HG03457 (cell line): ENCODE measurements around the gene CD33.
"Not testable (repeated sequence)": the region's sequence is repeated elsewhere in the genome, so short reads cannot be mapped to it uniquely, and the experiment has no call there.

Source experiments
- ATAC-seq: cut with Tn5 transposase; IDR thresholded peaks from one replicate; pipeline ENCODE4 v1.9.1; 2021; ENCODE audit warnings: moderate number of reproducible peaks; ENCODE audit not compliant: unreplicated experiment

Gene CD33

DNA sequence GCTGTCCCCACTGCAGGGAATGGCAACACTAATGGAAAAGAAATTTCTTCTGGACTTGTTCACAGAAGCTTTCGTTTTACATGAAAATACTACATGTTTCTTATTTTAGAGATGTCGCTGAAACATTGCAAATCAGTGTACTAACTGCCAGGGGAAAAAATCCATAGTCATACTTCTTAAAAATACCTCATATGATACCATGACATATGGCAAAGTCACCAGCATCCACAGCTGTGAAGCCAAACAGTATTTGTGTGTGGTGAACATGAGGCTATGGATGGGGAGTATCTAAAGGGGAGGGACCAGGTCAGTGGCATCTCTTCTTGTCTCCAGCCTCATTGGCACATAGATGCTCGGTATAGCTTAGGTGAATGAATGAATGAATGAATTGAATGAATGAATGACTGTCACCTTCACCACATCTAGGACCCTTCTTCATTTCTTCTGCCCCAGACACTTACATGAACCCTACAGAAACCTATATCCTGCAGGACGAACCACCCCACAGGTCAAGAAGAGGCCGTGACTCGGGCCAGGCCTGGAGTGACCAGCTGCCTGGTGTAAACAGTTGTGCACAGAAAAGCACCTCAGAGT is 14.6 kb upstream of the CD33 start:
- ATAC-seq, result no peak

DNA sequence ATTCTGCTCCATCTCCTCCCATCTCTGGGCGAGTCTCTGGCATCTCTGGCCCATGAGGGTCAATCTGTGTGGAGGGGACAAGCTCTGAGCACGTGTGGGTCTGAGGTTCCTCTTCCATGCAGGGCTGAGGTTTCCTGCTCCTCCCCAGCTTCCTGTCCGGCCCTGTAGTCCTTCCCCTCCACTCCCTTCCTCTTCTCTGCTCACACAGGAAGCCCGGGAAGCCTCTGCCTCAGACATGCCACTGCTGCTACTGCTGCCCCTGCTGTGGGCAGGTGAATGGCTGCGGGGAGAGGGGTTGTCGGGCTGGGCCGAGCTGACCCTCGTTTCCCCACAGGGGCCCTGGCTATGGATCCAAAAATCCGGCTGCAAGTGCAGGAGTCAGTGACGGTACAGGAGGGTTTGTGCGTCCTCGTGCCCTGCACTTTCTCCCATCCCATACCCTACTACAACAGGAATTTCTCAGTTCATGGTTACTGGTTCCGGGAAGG is 14.0 kb upstream of the CD33 start:
- ATAC-seq, result not testable (repeated sequence)

DNA sequence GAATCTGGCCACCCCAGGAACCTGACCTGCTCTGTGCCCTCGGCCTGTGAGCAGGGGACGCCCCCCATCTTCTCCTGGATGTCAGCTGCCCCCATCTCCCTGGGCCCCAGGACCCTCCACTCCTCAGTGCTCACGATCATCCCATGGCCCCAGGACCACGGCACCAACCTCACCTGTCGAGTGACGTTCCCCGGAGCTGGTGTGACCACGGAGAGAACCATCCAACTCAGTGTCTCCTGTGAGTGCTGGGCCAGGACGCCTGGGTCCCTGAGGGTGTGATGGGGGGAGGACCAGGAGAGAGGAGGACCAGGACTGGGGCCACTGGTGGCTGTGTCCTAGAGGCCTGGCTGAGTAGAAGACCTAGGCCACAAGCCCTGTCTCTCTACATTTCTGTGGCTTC is 13.0 kb upstream of the CD33 start:
- no peak for ATAC-seq

DNA sequence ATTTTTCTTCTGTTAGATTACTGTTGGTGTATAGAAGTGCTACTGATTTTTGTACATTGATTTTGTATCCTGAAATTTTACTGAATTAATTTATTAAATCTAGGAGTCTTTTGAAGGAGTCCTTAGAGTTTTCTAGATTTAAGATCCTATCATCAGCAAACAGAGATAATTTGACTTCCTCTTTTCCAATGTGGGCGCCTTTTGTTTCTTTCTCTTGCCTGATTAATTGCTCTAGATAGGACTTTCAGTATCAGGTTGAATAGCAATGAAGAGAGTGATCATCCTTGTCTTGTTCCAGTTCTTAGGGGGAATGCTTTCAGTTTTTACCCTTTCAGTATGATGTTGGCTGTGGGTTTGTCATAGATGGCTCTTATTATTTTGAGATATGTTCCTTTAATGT is 5.6 kb upstream of the CD33 start:
- no peak for ATAC-seq

DNA sequence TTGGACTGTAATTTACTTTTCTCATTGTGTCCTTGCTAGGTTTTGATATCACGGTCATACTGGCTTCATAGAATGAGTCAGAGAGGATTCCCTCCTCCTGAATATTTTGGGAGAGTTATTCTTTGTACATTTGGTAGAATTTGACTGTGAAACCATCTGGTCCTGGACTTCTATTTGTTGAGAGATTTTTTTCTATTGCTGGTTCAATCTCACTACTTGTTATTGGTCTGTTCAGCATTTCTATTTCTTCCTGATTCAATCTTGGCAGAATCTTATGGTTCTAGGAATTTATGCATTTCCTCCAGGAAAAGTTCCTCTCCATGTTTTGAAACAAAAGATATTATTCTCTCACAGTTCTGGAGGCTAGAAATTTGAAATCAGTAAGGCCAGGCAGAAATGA is 4.9 kb upstream of the CD33 start:
- no peak for ATAC-seq

DNA sequence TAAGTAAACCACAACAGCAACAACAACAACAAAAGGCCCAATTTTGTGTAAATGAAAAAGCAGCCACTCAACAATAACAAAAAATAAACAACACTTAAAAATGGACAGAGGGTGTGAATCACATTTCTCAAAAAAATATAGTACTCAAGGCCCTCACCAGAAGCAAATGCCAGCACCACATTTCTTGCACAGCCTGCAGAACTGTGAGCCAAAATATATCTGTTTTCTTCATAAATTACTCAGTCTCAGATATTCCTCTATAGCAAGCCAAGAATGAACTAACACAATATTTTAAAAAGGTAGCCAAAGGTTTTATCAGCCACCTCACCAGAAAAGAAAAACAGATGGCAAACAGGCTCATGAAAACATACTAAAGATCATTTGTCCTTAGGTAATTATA is 3.9 kb upstream of the CD33 start:
- ATAC-seq, result no peak

DNA sequence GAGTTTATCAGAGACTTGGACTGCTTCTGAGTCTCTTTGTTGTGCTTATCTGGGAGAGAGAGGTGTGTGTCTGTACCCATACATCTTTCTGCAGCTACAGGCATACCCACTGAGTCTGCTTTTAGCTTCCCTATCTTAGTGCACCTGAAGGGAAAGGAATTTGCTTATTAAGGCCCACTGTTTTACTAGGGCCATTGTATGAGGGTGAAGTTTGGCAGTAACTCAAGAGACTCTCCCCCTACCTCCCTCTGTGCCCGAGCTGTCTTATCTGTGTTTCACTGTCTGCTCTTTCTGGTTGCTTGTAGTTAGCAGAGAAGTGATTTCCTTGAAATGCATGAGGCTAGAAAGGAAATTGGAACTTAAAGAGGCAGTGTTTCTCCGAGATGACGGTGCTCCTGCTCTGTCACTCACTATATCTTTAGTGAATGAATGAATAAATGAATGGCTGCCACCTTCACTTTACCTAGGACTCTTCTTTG is 678 bp upstream of the CD33 start:
- no peak for ATAC-seq

DNA sequence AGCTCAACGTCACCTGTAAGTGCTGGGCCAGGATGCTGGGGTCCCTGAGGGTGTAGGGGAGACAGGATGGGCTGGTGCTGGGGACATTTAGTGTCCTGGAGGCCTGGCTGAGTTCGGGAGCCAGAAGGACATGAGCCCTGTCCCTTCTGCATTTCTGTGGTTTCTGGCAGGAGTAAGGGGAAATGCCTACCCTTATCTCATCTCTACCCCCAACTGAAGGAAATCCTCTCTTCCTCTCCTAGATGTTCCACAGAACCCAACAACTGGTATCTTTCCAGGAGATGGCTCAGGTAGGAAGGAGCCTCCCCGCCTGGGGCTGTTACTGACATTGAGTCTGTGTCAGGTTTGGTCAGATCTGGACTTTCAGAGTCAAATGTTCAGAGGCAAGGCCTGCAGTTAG is 1.2 kb downstream of the CD33 start:
- ATAC-seq, result no peak

DNA sequence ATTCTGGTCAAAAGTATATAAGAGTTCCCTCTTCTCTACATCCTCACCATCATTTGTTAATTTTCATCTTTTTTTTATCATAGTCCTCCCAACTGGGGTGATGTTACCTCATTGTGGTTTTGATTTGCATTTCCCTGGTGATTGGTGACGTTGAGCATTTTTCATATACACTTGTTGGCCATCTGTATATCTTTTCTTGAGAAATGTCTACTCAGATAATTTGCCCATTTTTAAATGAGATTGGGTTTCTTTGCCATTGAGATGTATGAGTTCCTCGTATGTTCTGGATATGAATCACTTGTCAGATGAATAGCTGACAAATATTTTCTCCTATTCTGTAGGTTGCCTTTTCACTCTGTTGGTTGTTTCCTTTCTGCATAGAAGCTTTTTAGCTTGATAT is 2.4 kb downstream of the CD33 start:
- no peak for ATAC-seq

DNA sequence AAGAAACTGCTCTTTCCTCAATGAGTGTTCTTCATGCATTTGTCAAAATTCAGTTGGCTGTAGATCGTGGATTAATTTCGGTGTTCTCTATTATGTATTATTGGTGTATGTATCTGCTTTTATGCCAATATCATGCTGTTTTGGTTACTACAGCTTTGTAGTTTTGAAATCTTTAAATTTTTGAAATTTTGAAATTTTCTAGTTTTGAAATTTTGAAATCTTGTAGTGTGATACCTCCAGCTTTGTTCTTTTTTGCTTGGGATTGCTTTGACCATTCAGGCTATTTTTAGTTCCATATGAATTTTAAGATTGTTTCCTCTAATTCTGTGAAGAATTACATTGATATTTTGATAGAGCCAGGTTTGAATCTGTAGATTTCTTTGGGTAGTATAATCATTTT is 3.1 kb downstream of the CD33 start:
- ATAC-seq, result no peak

DNA sequence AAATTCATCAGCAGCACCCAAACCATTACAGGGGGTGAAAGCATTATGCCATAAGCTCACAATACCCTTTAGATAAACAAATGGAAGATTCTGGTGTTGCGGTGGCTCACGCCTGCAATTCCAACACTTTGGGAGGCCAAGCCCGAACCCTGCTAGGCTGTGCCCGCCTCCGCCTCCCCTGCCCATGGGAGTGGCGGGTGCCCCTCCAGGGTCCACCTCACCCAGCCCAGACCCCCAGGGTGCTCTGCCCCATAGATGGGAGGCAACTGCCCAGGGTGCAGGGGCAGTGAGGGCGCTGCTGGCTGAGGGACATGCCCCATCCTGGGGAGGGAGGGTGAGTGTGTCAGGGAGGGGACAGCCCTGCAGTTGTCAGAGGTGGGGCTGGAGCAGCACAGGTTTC is 16.0 kb downstream of the CD33 start:
- no peak for ATAC-seq

DNA sequence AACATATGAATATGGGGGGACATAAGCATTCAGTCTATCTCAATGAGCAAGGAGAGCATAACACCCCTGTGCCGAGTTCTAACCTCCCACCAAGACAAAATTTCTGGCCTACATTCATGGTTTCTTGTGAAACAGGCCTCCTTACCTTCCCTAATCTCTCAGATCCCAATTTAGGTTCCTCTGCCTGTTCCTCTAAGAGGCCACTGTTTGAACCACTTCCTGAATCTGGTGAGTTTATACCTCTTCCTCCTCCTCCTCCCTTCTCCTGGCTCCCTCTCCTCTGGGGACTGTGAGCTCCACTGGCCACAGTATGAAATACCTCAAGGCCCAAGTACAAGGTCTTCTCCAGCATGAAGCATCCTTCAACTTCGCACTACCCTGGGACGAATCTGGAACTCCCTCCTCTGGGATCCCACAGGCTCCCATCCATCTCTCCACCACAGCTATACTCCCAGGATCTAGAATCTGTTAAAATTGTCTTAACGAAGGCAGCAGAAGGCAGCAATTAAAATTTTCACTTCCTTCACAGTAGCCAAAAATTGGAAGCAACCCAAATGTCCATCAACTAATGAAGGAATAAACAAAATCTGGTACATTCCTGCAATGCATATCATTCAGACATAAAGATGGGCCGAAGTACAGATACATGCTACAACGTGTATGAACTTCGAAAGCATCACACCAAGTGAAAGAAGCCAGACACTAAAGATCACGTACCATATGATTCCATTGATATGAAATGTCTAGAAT is 18.2 kb downstream of the CD33 start:
- no peak for ATAC-seq

DNA sequence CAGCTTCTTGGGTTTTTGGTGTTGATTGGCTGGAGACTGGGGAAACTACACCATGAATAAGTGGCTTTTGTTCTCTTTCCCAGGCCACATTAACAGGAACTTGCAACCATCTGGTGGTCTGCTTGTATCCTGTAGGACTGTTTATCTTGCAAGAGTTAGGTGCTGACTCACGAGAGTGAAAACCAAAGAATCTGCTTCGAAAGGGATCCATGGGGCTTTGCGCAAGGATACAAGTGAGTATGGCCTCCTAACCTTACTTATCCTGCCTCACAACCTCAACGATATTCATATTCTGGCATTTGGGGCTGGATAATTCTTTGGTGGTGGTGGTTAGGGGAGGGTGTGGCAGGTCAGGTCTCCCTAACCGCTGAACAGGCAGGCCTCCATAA is 21.3 kb downstream of the CD33 start:
- no peak for ATAC-seq

DNA sequence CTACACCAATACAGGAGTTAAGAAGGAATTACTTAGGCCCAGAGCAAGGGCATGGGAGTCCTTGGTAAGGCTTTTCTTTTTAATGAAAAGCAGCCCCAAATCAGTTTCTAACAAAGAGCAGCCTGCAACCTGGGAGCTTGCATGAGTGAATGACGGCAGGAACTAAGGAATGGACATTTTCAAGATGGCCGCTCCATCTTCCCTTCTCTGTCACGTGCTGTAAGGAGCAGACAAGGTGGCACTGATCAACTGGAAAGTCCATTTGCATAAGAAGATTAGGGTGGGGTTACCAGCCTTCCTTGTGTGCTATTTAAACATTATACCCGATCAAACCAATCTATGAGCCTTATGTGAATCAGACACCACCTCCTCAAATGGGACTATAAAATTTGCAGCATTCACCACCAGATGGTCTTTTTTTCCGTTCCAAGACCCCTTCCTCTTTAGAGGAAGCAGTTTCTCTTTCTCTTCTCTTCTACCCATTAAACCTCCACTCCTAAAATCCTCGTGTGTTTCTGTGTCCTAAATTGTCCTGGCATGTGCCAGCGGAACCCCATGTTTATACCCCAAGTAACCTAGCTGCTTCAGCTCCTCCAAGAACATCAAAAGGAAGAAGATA is 23.2 kb downstream of the CD33 start:
- ATAC-seq, result no peak

DNA sequence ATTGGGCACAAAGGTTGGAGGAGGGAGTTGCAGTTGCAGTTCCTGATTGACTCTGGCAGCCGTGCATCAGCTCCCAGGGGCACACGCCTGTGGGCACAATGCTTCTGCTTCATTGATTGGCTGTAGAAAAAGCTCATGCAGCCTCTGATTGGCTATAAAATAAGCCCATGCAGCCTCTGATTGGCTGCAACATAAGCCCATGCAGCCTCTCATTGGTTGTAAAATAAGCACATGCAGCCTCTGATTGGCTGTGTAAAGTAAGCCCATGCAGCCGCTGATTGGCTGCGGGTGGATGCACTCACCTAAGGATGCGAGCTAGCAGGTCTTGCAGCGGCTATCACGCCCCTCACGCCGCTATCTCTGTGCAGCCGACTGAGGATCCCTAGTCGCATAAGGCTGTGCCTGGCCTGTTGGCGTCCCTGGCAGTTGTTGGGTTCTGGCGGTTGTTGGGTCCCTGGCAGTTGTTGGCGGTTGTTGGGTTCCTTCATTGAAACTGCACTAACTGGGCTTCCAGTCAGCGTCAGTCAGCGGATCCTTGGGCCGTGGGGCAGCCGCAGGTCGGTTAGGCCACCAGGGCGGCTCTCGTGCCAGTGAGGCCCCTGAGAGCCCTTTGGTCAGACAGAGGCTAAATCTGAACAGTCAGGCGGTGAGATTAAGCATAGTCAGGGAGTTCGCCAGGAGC is 26.0 kb downstream of the CD33 start, which contains the start of gene SIGLECL1:
Gene SIGLECL1 (plus strand): TSS at position 295 of the 682 bp plus-strand sequence. CDS start 12,993 bp downstream, outside the sequence.
- ATAC-seq, result no peak

DNA sequence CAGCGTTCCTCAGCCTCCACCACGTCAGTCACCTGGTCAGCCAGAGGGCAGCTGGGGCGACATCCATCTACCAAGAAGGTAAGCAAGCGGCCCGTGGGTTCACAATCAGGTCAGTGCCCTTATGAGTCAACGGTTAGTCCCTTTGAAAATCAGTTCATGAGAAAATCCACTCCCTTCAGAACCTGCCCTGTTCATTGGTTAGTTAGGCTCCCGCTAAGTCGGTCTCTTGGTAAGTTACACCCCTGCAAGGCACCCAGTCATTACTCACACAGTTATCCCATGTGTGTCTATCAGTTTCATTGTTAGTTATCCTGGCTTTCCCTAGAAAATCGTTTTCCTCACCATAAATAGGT is 26.6 kb downstream of the CD33 start:
- no peak for ATAC-seq

DNA sequence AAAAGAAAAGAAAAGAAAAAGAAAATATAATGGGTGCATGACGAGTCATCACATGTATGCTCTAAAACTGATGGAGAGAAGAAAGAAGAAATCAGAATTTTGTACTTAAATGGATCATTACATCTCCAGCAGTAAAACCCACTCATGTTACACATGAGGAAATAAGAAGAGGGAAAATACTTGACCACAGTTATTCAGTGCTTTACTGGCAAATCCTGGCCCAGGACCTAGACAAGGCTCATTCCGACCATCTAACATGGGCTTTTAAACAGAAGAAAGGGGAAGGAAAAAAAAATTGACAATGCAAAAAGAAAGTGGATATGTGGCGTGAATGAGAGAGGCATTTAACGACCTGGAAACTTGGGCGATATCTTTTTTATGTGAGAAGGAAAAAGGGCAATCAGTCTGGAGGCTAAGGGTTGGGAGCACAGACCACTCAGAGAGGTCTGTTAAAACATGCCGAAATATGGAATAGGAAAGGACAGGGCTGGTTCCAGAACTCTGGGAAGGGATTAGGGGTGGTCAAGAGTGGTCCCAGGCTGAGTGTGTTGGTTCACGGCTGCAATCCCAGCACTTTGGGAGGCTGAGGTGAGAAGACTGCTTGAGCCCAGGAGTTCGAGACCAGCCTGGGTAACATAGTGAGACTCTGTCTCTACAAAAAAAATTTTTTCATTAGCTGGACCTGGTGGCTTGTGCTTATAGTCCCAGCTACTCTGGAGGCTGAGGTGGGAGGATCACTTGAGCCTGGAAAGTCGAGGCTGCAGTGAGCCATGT is 27.6 kb downstream of the CD33 start:
- ATAC-seq, result no peak

DNA sequence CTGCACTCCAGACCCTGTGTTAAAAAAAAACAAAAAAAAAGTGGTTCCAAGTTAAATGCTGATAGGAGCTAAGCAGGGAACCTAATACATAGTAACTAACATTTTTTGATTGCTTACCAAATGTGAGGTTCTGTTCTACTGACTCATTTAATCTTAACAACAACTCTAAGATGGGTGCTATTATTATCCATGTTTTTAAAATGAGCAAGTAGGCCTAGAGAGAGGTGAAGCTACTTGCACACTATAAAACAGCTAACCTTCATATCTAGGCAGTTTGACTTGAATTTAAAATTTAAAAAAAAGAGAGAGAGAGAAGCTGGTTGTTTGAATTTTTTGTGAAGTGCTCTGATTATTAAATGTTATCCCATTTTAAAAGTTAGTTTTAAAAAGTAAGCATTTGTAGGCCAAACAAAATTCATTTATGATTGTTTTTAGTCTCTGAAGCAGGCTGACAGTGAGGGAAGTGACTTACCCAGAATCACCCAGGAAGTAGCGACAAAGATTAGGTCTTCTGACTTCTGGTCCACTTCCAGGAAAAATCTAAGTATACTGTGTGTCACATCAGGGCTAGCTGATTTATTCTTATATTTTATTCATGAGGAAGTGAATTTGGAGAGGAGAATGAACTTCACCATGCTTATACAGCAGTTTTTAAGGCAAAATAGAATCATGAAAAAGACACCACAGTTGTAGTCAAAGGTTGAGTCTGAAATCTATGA is 28.4 kb downstream of the CD33 start:
- ATAC-seq, result no peak

DNA sequence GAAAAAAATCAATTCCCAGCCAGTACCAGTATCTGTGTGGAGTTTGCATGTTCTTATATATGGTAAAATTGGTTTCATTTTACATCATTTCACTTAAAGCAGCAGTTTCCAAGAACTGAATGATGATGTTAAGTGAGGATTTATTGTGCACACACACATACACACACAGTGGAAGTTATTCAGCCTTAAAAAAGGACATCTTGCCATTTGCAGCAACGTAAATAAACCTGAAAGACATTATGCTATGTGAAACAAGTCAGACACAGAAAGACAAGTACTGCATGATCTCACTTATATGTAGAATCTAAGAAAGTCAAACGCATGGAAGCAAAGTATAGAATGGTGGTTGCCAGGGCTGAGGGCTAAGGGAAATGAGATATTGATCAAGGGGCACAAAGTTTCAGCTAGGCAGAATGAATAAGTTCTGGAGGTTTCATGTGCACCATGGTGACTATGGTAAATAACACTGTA is 31.3 kb downstream of the CD33 start:
- no peak for ATAC-seq

DNA sequence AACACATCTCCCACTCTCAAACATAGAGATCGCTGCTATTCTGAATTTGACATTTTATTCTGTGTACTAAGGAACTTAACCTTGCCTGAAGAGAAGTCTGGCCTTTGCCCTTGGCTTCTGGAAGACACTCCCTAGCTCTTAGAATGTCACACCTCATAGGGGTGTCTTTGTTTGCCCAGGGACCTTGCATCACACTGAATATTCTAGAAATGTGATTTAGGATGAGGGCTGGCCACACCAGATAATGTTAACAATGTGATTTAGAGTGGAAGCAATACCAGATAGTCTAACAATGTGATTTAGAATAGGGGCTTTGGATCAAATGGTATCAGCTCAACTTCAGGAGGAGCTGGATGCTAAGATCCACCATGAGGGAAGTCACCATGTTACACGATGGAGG is 32.6 kb downstream of the CD33 start:
- no peak for ATAC-seq
